ENCODE results near the gene CD4.

Gene CD4

DNA sequence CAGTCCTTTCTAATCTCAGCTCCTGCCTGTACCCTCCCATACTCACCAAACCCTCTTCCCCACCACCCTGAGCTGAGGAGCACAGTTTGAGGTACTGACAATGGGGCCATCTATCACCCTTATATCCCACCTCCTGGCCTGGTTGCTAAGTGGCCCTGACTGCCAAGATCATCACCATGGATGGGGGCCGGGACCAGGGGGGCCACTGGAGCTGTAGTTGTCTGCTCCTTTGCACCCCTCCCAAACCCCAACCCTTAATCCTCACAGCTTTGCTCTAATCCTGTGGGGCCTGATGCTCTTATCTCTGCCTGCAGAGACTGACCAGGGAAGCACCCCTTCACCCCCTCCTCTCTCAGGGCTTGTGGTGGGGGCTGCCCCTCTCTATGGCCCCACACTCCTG is 51.0 kb downstream of the CD4 start:
- in situ Hi-C loops (cut with MboI; ENCODE audit: low sequenced_read_pairs): no loop called here

- in situ Hi-C loops (cut with MboI; ENCODE audit: low sequenced_read_pairs): no loop called here
Measured at GRCh38 chr12:6840761-6841515, 51.6 kb downstream of the CD4 start, which contains the start of gene GNB3. GNB3 (plus strand) TSS chr12:6840925; CDS start chr12:6841288, 363 bp downstream.

- in situ Hi-C loops (cut with MboI; ENCODE audit: low sequenced_read_pairs): no loop called here
Measured at GRCh38 chr12:6842075-6842474, 52.7 kb downstream of the CD4 start.

DNA sequence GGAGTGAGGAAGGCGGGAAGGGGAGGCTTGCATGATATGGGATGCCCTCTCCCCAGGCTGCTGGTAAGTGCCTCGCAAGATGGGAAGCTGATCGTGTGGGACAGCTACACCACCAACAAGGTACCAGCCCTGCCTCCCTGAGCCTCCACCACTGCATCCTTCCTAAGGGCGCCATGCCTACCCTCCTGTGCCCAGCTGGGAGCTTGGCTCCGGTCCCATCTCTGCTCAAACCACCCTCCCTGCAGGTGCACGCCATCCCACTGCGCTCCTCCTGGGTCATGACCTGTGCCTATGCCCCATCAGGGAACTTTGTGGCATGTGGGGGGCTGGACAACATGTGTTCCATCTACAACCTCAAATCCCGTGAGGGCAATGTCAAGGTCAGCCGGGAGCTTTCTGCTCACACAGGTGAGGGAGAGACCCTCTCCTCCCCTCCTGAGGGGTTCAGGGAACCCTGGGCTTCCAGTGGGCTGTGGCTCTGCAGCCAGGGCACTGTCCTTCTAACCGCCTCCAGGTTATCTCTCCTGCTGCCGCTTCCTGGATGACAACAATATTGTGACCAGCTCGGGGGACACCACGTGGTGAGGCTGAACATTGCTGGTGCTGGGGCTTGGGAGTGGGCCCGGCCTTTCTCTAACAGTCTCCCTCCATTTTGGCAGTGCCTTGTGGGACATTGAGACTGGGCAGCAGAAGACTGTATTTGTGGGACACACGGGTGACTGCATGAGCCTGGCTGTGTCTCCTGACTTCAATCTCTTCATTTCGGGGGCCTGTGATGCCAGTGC is 54.0 kb downstream of the CD4 start:
- in situ Hi-C loops (cut with MboI; ENCODE audit: low sequenced_read_pairs): no loop called here

GRCh38 chr12:6845395-6845794 is 56.1 kb downstream of the CD4 start:
- in situ Hi-C loops (cut with MboI; ENCODE audit: low sequenced_read_pairs): no loop called here

DNA sequence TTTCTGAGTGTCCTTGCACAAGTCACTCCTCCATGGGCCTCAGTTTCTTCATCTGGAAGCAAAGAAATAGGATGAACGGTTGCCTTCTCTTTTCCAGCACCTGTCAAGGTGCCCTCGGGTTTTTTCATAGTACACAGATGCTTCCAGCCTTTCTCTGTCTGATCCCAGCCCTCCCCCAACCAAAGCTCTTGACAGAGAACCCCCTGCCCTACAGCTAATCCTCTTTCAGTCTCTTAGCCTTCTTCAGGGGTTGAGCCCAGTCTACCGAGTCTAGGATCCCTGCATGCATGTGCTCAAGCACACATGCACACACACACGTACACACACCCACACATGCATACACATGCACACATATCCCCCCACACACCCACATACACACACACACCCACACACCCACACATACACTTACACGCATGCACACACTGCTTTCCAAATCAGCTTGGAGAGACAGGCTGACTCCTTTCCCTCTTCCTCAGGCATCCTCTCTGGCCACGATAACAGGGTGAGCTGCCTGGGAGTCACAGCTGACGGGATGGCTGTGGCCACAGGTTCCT is 57.1 kb downstream of the CD4 start:
- in situ Hi-C loops (cut with MboI; ENCODE audit: low sequenced_read_pairs): no loop called here

- in situ Hi-C loops (cut with MboI; ENCODE audit: low sequenced_read_pairs): no loop called here
Measured at GRCh38 chr12:6847676-6848075, 58.3 kb downstream of the CD4 start.

GRCh38 chr12:6849427-6849826 is 60.1 kb downstream of the CD4 start:
- in situ Hi-C loops (cut with MboI; ENCODE audit: low sequenced_read_pairs): no loop called here

- in situ Hi-C loops (cut with MboI; ENCODE audit: low sequenced_read_pairs): no loop called here
Measured at GRCh38 chr12:6849976-6850560, 60.7 kb downstream of the CD4 start.

DNA sequence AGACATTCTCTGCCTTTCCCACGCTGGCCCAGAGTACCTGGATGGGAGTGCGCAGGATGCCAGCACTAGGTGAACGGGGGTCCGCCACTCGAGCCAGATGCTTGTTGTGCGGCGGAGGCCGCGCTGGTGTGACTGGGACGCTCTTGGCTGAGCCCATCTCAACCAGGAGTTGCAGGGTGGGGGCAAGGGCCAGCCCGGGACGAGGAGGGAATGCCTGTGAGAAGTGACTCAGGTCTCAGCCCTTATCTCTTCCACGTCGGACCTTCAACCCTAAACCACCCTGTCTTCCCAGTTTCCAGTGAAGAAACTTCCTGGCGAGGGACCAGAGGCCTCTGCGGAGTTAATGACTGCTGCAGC is 61.4 kb downstream of the CD4 start:
- in situ Hi-C loops (cut with MboI; ENCODE audit: low sequenced_read_pairs): no loop called here

GRCh38 chr12:6851153-6851920 is 62.0 kb downstream of the CD4 start, which contains the start of gene CDCA3:
CDCA3 (minus strand) TSS chr12:6851286; CDS start chr12:6850952, 334 bp downstream.
- in situ Hi-C loops (cut with MboI; ENCODE audit: low sequenced_read_pairs): no loop called here

DNA sequence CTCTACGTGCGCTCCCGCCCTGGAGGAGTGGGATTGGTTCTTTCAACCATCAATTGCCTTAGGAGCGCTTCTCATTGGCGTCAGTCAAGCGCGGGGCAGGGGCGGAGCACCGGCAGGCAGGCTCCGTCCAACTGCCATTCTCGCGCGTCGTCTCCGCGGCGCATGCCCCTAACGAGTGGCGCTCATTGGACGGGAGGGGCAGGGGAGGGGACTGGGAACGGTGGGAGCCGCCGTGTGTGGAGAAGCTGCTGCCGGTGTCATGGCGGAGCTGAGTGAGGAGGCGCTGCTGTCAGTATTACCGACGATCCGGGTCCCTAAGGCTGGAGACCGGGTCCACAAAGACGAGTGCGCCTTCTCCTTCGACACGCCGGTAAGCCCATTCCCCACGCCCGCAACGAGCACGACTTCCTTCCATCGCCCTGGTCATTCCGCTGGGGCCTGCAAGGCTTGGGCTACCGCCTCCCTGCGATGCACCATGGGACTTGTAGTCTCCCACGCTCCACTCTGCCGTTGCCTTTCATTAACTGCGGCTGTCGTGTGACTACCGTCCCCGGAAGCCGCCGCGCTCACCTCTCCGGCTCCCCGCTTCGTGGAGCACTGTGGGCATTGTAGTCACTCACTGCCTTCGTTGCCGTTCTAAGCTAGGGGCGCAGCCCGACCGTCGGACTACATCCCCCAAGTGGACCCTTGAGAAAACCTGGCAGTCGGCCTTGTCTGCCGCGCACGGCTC is 62.8 kb downstream of the CD4 start, which contains the start of gene USP5:
Gene USP5 (plus strand): TSS at position 230 of the 730 bp plus-strand sequence. CDS start 30 bp downstream, at position 260.
- in situ Hi-C loops (cut with MboI; ENCODE audit: low sequenced_read_pairs): no loop called here

GRCh38 chr12:6852651-6853354 is 63.5 kb downstream of the CD4 start:
- in situ Hi-C loops (cut with MboI; ENCODE audit: low sequenced_read_pairs): no loop called here

DNA sequence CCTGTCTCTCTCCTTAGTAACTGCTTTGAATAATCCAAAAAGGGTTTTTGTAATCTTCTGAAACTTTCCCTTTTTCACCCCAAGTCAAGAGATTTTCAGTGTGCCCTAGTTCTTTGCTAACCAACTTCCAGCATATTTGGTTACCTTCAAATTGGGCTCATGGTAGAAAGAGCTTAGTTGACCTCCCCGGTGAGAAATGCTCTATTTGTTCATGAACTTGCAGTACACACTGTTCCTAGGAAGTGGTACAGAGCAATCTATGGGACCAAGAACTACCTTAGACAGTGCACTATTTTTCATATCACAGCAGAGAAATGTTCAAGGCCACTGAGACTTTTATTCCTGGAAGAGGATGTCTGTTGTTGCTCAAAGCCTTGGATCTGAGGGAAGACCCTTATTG is 64.3 kb downstream of the CD4 start:
- in situ Hi-C loops (cut with MboI; ENCODE audit: low sequenced_read_pairs): no loop called here

DNA sequence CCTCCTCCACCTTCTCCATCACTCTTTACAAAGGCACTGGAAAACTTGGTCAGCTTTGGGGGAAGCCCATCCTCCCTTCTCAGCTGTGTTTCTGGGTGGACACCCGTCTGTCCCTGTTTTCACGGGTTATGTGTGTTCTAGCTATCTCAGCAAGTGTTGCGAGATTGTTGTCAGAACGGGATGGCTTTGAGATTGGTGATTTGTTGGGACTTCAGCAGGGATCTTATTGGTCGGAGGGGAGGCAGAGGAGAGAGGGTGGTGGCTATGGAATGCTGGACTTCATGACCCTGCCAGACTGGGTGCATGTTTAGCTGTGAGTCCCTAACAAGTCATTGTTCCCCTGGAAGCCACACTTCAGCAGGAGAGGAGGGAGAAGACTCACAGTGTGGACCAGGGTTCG is 64.7 kb downstream of the CD4 start:
- in situ Hi-C loops (cut with MboI; ENCODE audit: low sequenced_read_pairs): no loop called here

DNA sequence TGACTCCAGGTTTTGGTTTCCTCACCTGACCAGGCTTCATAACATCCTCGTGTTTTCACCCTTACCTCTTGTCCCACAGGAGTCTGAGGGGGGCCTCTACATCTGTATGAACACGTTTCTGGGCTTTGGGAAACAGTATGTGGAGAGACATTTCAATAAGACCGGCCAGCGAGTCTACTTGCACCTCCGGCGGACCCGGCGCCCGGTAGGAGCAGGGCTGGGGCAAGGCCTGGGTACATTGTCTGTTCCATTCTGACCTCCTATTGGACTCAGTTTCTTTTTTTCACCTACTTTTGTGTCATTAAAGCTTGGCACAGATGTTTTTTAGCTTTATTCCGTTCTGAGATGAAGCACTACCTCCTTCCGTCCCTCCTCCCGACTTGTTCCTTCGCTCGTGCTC is 66.0 kb downstream of the CD4 start:
- in situ Hi-C loops (cut with MboI; ENCODE audit: low sequenced_read_pairs): no loop called here

- in situ Hi-C loops (cut with MboI; ENCODE audit: low sequenced_read_pairs): no loop called here
Measured at GRCh38 chr12:6858799-6859198, 69.5 kb downstream of the CD4 start.

- in situ Hi-C loops (cut with MboI; ENCODE audit: low sequenced_read_pairs): no loop called here
Measured at GRCh38 chr12:6860116-6860515, 70.8 kb downstream of the CD4 start.

DNA sequence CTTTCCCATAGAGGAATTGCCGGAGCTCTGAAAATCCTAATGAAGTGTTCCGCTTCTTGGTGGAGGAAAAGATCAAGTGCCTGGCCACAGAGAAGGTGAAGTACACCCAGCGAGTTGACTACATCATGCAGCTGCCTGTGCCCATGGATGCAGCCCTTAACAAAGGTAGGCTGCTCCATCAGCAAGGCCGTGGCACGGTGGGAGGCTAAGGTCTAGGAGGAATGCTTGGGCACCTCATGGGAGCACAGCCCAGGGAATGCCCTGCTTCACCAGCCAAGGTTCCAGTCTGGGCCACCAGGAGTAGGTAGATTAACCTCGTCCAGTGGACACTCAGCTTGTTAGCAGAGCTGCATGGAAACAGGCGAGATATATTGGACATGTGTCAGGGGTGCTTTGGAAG is 71.6 kb downstream of the CD4 start:
- in situ Hi-C loops (cut with MboI; ENCODE audit: low sequenced_read_pairs): no loop called here
